ENCODE results near the gene GNB1L. TPM values are rescaled to one million over a fixed set of nuclear protein-coding genes. Genes with fewer than 3 reads are reported as not detected.

GNB1L gene
- total RNA-seq, 1 donor, result 4.0 TPM

- H2AFZ ChIP-seq (ENCODE audit: low read length), result no peak overlapping the region
- peak overlapping the region; percentile 87 for H3K27ac ChIP-seq (ENCODE audit: low read depth, low read length)
- H3K36me3 ChIP-seq (ENCODE audit: insufficient read depth, low read length), result peaks cover 5% of the 10 kb centered on the region
- no peaks in the 10 kb centered on the region for H3K9me3 ChIP-seq (ENCODE audit: low read depth, low read length)
- peaks cover 54% of the 10 kb centered on the region for H3K4me1 ChIP-seq (ENCODE audit: insufficient read depth, low read length)
- no peak overlapping the region for H3K4me2 ChIP-seq (ENCODE audit: insufficient read depth, low read length)
- TF ChIP-seq CTCF (IDR thresholded peaks at IDR 0.05; ENCODE audit: extremely low read depth, low read depth, low read length), result no peak
- peaks cover 9% of the 10 kb centered on the region for H3K79me2 ChIP-seq (ENCODE audit: insufficient read depth, low read length)
- no peaks in the 10 kb centered on the region for H4K20me1 ChIP-seq (ENCODE audit: insufficient read depth, low read length)
- no peaks in the 10 kb centered on the region for H3K27me3 ChIP-seq (ENCODE audit: insufficient read depth, low read length)
- DNase-seq (ENCODE audit: insufficient read length, low spot score, missing footprints), result peak; percentile 44
- no peak overlapping the region for H3K4me3 ChIP-seq (ENCODE audit: insufficient read depth, low read length)
These were observed 28.0 kb upstream of the GNB1L start for GRCh38 chr22:19882446-19883381.

GRCh38 chr22:19880786-19881569 is 26.3 kb upstream of the GNB1L start:
- Histone ChIP-seq H3K27me3 (ENCODE audit: insufficient read depth, low read length) (no peaks in the 10 kb centered on the region), H3K79me2 (ENCODE audit: insufficient read depth, low read length) (peaks cover 9% of the 10 kb centered on the region), H3K4me1 (ENCODE audit: insufficient read depth, low read length) (peaks cover 57% of the 10 kb centered on the region), H3K27ac (ENCODE audit: low read depth, low read length) (peak overlapping the region; percentile 87), H3K4me3 (ENCODE audit: insufficient read depth, low read length) (peak overlapping the region; percentile 29), H4K20me1 (ENCODE audit: insufficient read depth, low read length) (no peaks in the 10 kb centered on the region), H3K4me2 (ENCODE audit: insufficient read depth, low read length) (peak overlapping the region; percentile 68), H2AFZ (ENCODE audit: low read length) (no peak overlapping the region), H3K36me3 (ENCODE audit: insufficient read depth, low read length) (peaks cover 5% of the 10 kb centered on the region), H3K9me3 (ENCODE audit: low read depth, low read length) (no peaks in the 10 kb centered on the region)
- no peak for TF ChIP-seq CTCF (IDR thresholded peaks at IDR 0.05; ENCODE audit: extremely low read depth, low read depth, low read length)
- peak; percentile 99 for DNase-seq (ENCODE audit: insufficient read length, low spot score, missing footprints)

- H3K79me2 ChIP-seq (ENCODE audit: insufficient read depth, low read length), result peaks cover 9% of the 10 kb centered on the region
- H3K27ac ChIP-seq (ENCODE audit: low read depth, low read length), result peak overlapping the region; percentile 87
- peak; percentile 77 for DNase-seq (ENCODE audit: insufficient read length, low spot score, missing footprints)
- H3K4me2 ChIP-seq (ENCODE audit: insufficient read depth, low read length), result peak overlapping the region; percentile 68
- H4K20me1 ChIP-seq (ENCODE audit: insufficient read depth, low read length), result no peaks in the 10 kb centered on the region
- no peak for TF ChIP-seq CTCF (IDR thresholded peaks at IDR 0.05; ENCODE audit: extremely low read depth, low read depth, low read length)
- no peak overlapping the region for H2AFZ ChIP-seq (ENCODE audit: low read length)
- no peaks in the 10 kb centered on the region for H3K27me3 ChIP-seq (ENCODE audit: insufficient read depth, low read length)
- H3K4me1 ChIP-seq (ENCODE audit: insufficient read depth, low read length), result peaks cover 63% of the 10 kb centered on the region
- peaks cover 5% of the 10 kb centered on the region for H3K36me3 ChIP-seq (ENCODE audit: insufficient read depth, low read length)
- H3K9me3 ChIP-seq (ENCODE audit: low read depth, low read length), result no peaks in the 10 kb centered on the region
- peak overlapping the region; percentile 29 for H3K4me3 ChIP-seq (ENCODE audit: insufficient read depth, low read length)
These were observed 25.5 kb upstream of the GNB1L start for GRCh38 chr22:19879992-19880785.
